PC-9 (cell line): ENCODE measurements around the gene CBX2.

Experiments used
- CTCF ChIP-seq: fragments of 200-600 bp; sonication (generic); conservative IDR thresholded peaks from 2 replicates; pipeline ENCODE4 v1.6.1; 2017; ENCODE audit warnings: mixed run types, antibody characterized with exemption, mild to moderate bottlenecking, moderate library complexity
- EZH2 ChIP-seq: fragments of 200-600 bp; sonication (generic); IDR thresholded peaks from 2 replicates; pipeline ENCODE4 v1.8.0; 2017; ENCODE audit warnings: antibody characterized with exemption, low read depth

GRCh38 chr17:79826841-79827578 lies 49.1 kb downstream of the CBX2 start:
- TF ChIP-seq CTCF (no peak), EZH2 (no peak)
